C4-2B (cell line): ENCODE data around the gene PSAPL1.

Experiments used
- ZFX ChIP-seq: fragments of 450-650 bp; IDR thresholded peaks from 2 replicates; pipeline ENCODE4 v1.6.1; 2017
- TF ChIP-seq, protein P1 (sequence below): fragments of 450-650 bp; conservative IDR thresholded peaks from 2 replicates; pipeline ENCODE4 v1.5.1; 2017; ENCODE audit warnings: mild to moderate bottlenecking

DNA sequence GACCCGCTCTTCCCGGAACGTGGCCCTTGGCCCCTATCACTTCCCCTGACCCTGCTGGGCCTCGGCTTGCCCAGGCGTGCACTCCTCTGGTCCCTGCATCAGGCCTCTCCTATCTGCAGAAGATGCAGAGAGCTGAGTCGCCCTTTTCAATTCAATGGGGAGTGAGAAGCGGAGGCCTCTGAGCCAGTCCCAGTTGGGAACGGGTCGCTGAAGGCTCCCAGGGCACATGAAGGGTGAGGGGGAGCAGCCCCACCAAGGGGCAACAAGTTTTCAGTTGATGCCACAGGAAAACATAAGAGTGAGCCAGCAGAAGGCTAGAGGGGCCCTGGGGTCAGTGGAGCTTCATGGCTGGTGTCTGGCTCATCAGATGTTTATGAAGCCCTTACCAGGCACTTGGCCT is 17.1 kb downstream of the PSAPL1 start:
- TF ChIP-seq, protein P1, sequence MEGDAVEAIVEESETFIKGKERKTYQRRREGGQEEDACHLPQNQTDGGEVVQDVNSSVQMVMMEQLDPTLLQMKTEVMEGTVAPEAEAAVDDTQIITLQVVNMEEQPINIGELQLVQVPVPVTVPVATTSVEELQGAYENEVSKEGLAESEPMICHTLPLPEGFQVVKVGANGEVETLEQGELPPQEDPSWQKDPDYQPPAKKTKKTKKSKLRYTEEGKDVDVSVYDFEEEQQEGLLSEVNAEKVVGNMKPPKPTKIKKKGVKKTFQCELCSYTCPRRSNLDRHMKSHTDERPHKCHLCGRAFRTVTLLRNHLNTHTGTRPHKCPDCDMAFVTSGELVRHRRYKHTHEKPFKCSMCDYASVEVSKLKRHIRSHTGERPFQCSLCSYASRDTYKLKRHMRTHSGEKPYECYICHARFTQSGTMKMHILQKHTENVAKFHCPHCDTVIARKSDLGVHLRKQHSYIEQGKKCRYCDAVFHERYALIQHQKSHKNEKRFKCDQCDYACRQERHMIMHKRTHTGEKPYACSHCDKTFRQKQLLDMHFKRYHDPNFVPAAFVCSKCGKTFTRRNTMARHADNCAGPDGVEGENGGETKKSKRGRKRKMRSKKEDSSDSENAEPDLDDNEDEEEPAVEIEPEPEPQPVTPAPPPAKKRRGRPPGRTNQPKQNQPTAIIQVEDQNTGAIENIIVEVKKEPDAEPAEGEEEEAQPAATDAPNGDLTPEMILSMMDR: no peak
- TF ChIP-seq ZFX: no peak
